Measurements from ENCODE around the gene ZBTB20.

ZBTB20 gene

GRCh38 chr3:114411190-114411668 lies 735.9 kb downstream of the ZBTB20 start:
- peak; percentile 85 for DNase-seq (ENCODE audit: low read depth)
- TF ChIP-seq CTCF (conservative IDR thresholded peaks at IDR 0.05; ENCODE audit: low read depth, low read length) = no peak
- no peak overlapping the region for H3K4me3 ChIP-seq (ENCODE audit: low read depth, low read length)

GRCh38 chr3:114408736-114409670 lies 738.1 kb downstream of the ZBTB20 start:
- TF ChIP-seq CTCF (conservative IDR thresholded peaks at IDR 0.05; ENCODE audit: low read depth, low read length) = no peak
- no peak for DNase-seq (ENCODE audit: low read depth)
- H3K4me3 ChIP-seq (ENCODE audit: low read depth, low read length) = no peak overlapping the region

- no peak for TF ChIP-seq CTCF (conservative IDR thresholded peaks at IDR 0.05; ENCODE audit: low read depth, low read length)
- no peak overlapping the region for H3K4me3 ChIP-seq (ENCODE audit: low read depth, low read length)
- DNase-seq (ENCODE audit: low read depth) = no peak
Observed at GRCh38 chr3:114406922-114407321, 740.2 kb downstream of the ZBTB20 start.

- TF ChIP-seq CTCF (conservative IDR thresholded peaks at IDR 0.05; ENCODE audit: low read depth, low read length) = no peak
Observed at GRCh38 chr3:114406286-114406685, 740.8 kb downstream of the ZBTB20 start.

GRCh38 chr3:114405202-114405990 lies 741.7 kb downstream of the ZBTB20 start:
- TF ChIP-seq CTCF (conservative IDR thresholded peaks at IDR 0.05; ENCODE audit: low read depth, low read length) = no peak
- no peak overlapping the region for H3K4me3 ChIP-seq (ENCODE audit: low read depth, low read length)
- DNase-seq (ENCODE audit: low read depth) = no peak

More at GRCh38 chr3:114406286-114406685, 740.8 kb downstream of the ZBTB20 start:
- H3K4me3 ChIP-seq (ENCODE audit: low read depth, low read length) = no peak overlapping the region
- DNase-seq (ENCODE audit: low read depth) = peak; percentile 90

- peak; percentile 44 for DNase-seq (ENCODE audit: low read depth)
- TF ChIP-seq CTCF (conservative IDR thresholded peaks at IDR 0.05; ENCODE audit: low read depth, low read length) = no peak
- no peak overlapping the region for H3K4me3 ChIP-seq (ENCODE audit: low read depth, low read length)
Observed at GRCh38 chr3:114404590-114404989, 742.5 kb downstream of the ZBTB20 start.
